Measurements from ENCODE around the gene LMNB1. TPM values are rescaled to one million over a fixed set of nuclear protein-coding genes. Genes with fewer than 3 reads are reported as not detected.
"Not testable (repeated sequence)": the region's sequence is repeated elsewhere in the genome, so short reads cannot be mapped to it uniquely, and the experiment has no call there.

The LMNB1 gene
- polyA plus RNA-seq, 4 donors: 3.1 to 55.3 (median 27.4) TPM

DNA sequence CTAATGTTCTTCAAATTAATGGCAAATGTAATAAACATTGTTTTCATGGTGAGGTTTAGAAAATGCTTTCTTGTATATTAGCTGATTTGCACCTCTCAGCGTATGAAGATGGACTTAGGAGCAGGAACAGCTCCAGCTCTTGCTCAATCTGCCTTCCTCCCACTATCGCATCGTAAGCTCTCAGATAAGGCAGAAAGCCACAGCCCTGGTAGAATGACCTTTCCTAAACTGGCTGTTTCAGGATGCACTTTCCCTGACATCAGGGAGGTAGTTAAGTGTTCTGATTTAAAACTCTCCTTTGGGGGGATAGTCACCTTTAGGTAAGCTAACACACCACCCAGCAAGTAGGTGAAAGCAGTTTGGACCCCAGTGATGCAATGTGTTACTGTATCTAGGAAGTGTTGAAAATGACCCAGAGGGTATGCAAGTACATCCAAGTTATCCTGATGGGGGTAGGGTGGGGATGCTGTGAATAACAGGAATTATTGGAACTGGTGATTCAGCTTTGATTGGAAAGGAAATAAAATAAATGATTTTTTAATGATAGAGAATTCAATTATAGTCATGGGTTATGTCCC lies 72.3 kb downstream of the LMNB1 start:
- Histone ChIP-seq H3K4me1 (ENCODE audit: control insufficient read depth in 3 of 3, insufficient read depth in 2 of 3, low read depth in 1 of 3, low read length in 2 of 3) (peaks cover 0 to 8% (median 4%) of the 10 kb centered on the region in 3 donors), H3K4me3 (ENCODE audit: low read depth in 1 of 3, low read length in 3 of 3) (no peak overlapping the region), H3K9me3 (ENCODE audit: control insufficient read depth in 2 of 2, insufficient read depth in 1 of 2, low read depth in 1 of 2, low read length in 1 of 2) (no peaks in the 10 kb centered on the region), H3K27me3 (ENCODE audit: control insufficient read depth in 3 of 3, insufficient read depth in 3 of 3, low read length in 3 of 3) (no peaks in the 10 kb centered on the region), H3K36me3 (ENCODE audit: control insufficient read depth in 3 of 3, insufficient read depth in 2 of 3, low read depth in 1 of 3, low read length in 3 of 3) (no peaks in the 10 kb centered on the region), H3K27ac (ENCODE audit: low read depth in 1 of 3, low read length in 2 of 3) (no peak overlapping the region)
- FAIRE-seq: no peak
- WGBS, 3 donors: 13 to 50% (median 33%) methylated on average over 3 of the region's 3 CpGs
- DNase-seq: peak; percentile 64 to 71

DNA sequence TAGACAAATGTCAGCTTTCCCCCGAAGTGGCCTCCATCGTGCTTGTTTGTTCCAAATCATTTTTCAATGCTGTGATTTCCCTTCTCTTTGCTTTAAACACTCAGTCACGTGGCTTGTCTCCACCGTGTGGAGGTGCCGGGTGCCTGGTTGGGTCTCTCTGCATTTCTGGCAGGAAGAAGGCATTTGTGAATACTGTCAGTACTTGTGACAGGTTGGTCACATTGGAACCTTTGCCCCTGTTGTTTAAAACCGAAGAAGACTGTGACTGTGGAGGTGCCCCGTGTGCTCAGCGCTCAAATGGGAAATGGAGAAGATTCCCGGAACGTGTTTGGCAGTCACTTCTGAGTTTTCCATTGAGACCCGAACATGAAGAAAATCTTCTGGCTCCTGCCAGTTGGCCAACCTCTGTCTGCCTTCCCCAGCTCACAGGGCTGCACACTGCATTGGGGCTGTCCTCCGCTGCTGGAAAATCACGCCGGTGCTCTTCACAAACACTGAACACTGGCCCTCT lies 74.6 kb downstream of the LMNB1 start:
- peaks cover 0 to 4% (median 0%) of the 10 kb centered on the region in 3 donors for H3K4me1 ChIP-seq (ENCODE audit: control insufficient read depth in 3 of 3, insufficient read depth in 2 of 3, low read depth in 1 of 3, low read length in 2 of 3)
- 59 to 89% (median 79%) methylated on average over 14 of the region's 14 CpGs for WGBS, 3 donors
- H3K4me3 ChIP-seq (ENCODE audit: low read depth in 1 of 3, low read length in 3 of 3): no peak overlapping the region
- no peaks in the 10 kb centered on the region for H3K9me3 ChIP-seq (ENCODE audit: control insufficient read depth in 2 of 2, insufficient read depth in 1 of 2, low read depth in 1 of 2, low read length in 1 of 2)
- no peaks in the 10 kb centered on the region for H3K36me3 ChIP-seq (ENCODE audit: control insufficient read depth in 3 of 3, insufficient read depth in 2 of 3, low read depth in 1 of 3, low read length in 3 of 3)
- no peak for FAIRE-seq
- no peaks in the 10 kb centered on the region for H3K27me3 ChIP-seq (ENCODE audit: control insufficient read depth in 3 of 3, insufficient read depth in 3 of 3, low read length in 3 of 3)
- H3K27ac ChIP-seq (ENCODE audit: low read depth in 1 of 3, low read length in 2 of 3): peak overlapping the region in 1 of 3 donors; percentile 72
- DNase-seq: no peak

DNA sequence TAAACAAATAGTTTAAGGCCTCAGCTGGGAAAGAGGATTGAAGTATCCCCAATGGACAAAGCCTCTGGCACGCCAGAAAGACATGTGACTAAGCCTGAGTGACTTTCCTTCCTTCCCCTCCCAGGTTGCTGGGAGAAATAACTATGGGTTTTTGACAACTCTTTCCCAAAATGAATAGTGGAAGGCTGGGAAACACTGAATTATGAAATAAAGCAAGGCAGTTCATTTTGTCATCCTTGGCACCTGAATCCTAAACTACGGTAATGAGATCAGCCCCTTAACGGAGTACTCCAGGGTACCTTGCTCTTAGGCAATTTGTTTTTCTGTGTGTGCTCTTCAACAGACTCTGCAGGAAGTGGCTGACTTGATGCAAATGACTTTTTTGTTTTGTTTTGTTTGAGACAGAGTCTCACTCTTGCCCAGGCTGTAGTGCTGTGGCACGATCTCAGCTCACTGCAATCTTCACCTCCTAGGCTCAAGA lies 75.2 kb downstream of the LMNB1 start:
- WGBS, 3 donors: 40 to 86% (median 71%) methylated on average over 4 of the region's 4 CpGs
- Histone ChIP-seq H3K27ac (ENCODE audit: low read depth in 1 of 3, low read length in 2 of 3) (peak overlapping the region in 1 of 3 donors; percentile 72), H3K36me3 (ENCODE audit: control insufficient read depth in 3 of 3, insufficient read depth in 2 of 3, low read depth in 1 of 3, low read length in 3 of 3) (no peaks in the 10 kb centered on the region), H3K9me3 (ENCODE audit: control insufficient read depth in 2 of 2, insufficient read depth in 1 of 2, low read depth in 1 of 2, low read length in 1 of 2) (no peaks in the 10 kb centered on the region), H3K27me3 (ENCODE audit: control insufficient read depth in 3 of 3, insufficient read depth in 3 of 3, low read length in 3 of 3) (no peaks in the 10 kb centered on the region), H3K4me1 (ENCODE audit: control insufficient read depth in 3 of 3, insufficient read depth in 2 of 3, low read depth in 1 of 3, low read length in 2 of 3) (peaks cover 0 to 4% (median 0%) of the 10 kb centered on the region in 3 donors), H3K4me3 (ENCODE audit: low read depth in 1 of 3, low read length in 3 of 3) (no peak overlapping the region)
- peak in 1 of 2 donors; percentile 9 for DNase-seq
- no peak for FAIRE-seq

DNA sequence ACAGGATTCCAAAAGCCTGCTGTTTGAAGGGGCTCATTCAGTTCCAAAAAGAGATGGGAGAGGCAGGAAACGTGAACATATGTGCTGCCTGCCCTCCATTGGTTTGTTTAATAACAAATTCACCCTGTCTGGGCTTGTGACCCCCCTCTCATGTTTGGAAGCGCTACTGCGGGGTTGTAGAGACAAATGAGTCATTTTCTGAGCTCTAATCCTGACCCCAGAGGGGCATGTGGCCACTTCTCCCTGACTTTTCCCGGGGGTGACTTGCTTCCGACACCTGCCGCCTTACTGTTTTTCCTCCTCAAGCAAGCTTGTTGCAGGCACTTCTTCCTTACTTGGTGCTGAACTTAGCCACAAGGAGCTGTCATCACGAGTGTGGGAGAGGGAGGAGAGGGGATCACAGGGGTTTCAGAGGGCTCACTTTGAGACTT lies 75.9 kb downstream of the LMNB1 start:
- Histone ChIP-seq H3K9me3 (ENCODE audit: control insufficient read depth in 2 of 2, insufficient read depth in 1 of 2, low read depth in 1 of 2, low read length in 1 of 2) (no peaks in the 10 kb centered on the region), H3K4me1 (ENCODE audit: control insufficient read depth in 3 of 3, insufficient read depth in 2 of 3, low read depth in 1 of 3, low read length in 2 of 3) (peaks cover 0 to 4% (median 0%) of the 10 kb centered on the region in 3 donors), H3K27me3 (ENCODE audit: control insufficient read depth in 3 of 3, insufficient read depth in 3 of 3, low read length in 3 of 3) (no peaks in the 10 kb centered on the region), H3K36me3 (ENCODE audit: control insufficient read depth in 3 of 3, insufficient read depth in 2 of 3, low read depth in 1 of 3, low read length in 3 of 3) (no peaks in the 10 kb centered on the region), H3K4me3 (ENCODE audit: low read depth in 1 of 3, low read length in 3 of 3) (no peak overlapping the region), H3K27ac (ENCODE audit: low read depth in 1 of 3, low read length in 2 of 3) (peak overlapping the region in 1 of 3 donors; percentile 63)
- DNase-seq (no peak), FAIRE-seq (no peak)
- 71 to 83% (median 77%) methylated on average over 7 of the region's 7 CpGs for WGBS, 3 donors

DNA sequence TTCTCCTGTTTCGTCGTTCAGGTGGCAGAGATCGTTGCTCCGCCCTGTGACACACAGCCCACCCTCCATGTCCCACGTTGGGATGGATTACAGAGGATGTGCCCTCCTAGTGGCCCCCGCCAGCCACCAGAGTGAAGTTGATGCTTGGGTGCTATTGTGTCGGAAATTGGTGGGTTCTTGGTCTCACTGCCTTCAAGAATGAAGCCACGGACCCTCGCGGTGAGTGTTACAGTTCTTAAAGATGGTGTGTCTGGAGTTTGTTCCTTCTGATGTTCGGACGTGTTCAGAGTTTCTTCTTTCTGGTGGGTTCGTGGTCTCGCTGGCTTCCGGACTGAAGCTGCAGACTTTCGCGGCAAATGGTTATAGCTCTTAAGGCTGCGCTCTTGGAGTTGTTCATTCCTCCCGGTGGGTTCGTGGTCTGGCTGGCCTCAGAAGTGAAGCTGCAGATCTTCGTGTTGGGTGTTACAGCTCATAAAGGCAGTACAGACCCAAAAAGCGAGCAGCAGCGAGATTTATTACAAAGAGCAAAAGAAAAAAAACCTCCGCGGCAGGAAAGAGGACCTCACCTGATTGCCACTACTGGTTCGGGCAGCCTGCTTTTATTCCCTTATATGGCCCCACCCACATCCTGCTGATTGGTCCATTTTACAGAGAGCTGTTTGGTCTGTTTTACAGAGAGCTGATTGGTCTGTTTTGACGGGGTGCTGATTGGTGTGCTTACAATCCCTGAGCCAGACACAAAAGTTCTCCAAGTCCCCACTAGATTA lies 76.8 kb downstream of the LMNB1 start:
- H3K4me1 ChIP-seq (ENCODE audit: control insufficient read depth in 3 of 3, insufficient read depth in 2 of 3, low read depth in 1 of 3, low read length in 2 of 3); H3K4me3 ChIP-seq (ENCODE audit: low read depth in 1 of 3, low read length in 3 of 3); H3K36me3 ChIP-seq (ENCODE audit: control insufficient read depth in 3 of 3, insufficient read depth in 2 of 3, low read depth in 1 of 3, low read length in 3 of 3); H3K27ac ChIP-seq (ENCODE audit: low read depth in 1 of 3, low read length in 2 of 3); H3K27me3 ChIP-seq (ENCODE audit: control insufficient read depth in 3 of 3, insufficient read depth in 3 of 3, low read length in 3 of 3); H3K9me3 ChIP-seq (ENCODE audit: control insufficient read depth in 2 of 2, insufficient read depth in 1 of 2, low read depth in 1 of 2, low read length in 1 of 2); FAIRE-seq: not testable (repeated sequence)
- DNase-seq: peak in 1 of 2 donors; percentile 31
- WGBS, 3 donors: 85 to 92% (median 86%) methylated on average over 27 of the region's 27 CpGs

DNA sequence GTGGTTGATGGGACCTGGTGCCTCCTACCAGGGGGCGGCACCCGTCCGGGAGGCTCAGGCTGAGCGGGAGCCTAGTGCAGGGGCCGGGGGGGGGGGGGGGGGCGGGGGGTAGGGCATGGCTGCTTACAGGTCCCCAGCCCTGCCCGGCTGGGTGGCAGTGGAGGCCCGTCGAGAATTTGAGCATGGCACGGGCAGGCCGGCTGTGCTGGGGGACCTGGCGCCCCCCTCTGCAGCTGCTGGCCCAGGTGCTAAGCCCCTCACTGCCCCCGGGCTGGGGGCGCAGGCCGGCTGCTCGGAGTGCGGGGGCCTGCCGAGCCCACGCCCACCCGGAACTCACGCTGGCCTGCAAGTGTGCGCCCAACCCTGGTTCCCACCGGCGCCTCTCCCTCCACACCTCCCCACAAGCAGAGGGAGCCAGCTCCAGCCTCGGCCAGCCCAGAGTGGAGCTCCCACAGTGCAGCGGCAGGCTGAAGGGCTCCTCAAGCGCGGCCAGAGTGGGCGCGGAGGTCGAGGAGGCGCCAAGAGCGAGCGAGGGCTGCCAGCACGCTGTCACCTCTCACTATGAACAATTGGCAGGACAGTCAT lies 77.7 kb downstream of the LMNB1 start:
- 93 to 94% (median 94%) methylated on average over 31 to 35 of the region's 35 CpGs for WGBS, 3 donors
- DNase-seq: no peak
- no peak for FAIRE-seq

DNA sequence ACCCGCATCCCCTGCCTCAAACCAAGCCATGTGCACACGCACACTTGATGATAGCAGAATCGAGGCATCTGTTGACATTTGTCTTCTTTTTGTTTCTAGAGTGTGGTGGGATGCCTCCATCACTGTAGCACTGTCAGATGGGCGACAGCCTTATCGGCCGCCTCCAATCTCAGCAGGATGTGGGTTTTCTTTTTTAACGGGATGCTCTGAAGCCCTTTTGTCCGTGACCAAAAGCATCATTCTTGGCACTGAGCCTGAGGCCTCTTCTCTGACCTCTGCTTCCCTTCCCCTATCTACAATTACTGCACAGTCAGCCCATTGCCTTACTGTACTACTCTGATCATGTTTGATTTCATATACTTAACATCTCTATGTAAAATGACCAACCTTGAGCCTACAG lies 78.3 kb downstream of the LMNB1 start:
- H3K9me3 ChIP-seq (ENCODE audit: control insufficient read depth in 2 of 2, insufficient read depth in 1 of 2, low read depth in 1 of 2, low read length in 1 of 2): no peaks in the 10 kb centered on the region
- no peaks in the 10 kb centered on the region for H3K36me3 ChIP-seq (ENCODE audit: control insufficient read depth in 3 of 3, insufficient read depth in 2 of 3, low read depth in 1 of 3, low read length in 3 of 3)
- H3K27me3 ChIP-seq (ENCODE audit: control insufficient read depth in 3 of 3, insufficient read depth in 3 of 3, low read length in 3 of 3): no peaks in the 10 kb centered on the region
- FAIRE-seq: no peak
- no peak overlapping the region for H3K4me3 ChIP-seq (ENCODE audit: low read depth in 1 of 3, low read length in 3 of 3)
- 65 to 70% (median 69%) methylated on average over 8 of the region's 8 CpGs for WGBS, 3 donors
- H3K27ac ChIP-seq (ENCODE audit: low read depth in 1 of 3, low read length in 2 of 3): no peak overlapping the region
- peaks cover 0 to 4% (median 0%) of the 10 kb centered on the region in 3 donors for H3K4me1 ChIP-seq (ENCODE audit: control insufficient read depth in 3 of 3, insufficient read depth in 2 of 3, low read depth in 1 of 3, low read length in 2 of 3)
- DNase-seq: no peak

More for the DNA sequence above, 77.7 kb downstream of the LMNB1 start:
- Histone ChIP-seq H3K4me3 (ENCODE audit: low read depth in 1 of 3, low read length in 3 of 3) (no peak overlapping the region), H3K9me3 (ENCODE audit: control insufficient read depth in 2 of 2, insufficient read depth in 1 of 2, low read depth in 1 of 2, low read length in 1 of 2) (no peaks in the 10 kb centered on the region), H3K27me3 (ENCODE audit: control insufficient read depth in 3 of 3, insufficient read depth in 3 of 3, low read length in 3 of 3) (no peaks in the 10 kb centered on the region), H3K4me1 (ENCODE audit: control insufficient read depth in 3 of 3, insufficient read depth in 2 of 3, low read depth in 1 of 3, low read length in 2 of 3) (peaks cover 0 to 4% (median 0%) of the 10 kb centered on the region in 3 donors), H3K27ac (ENCODE audit: low read depth in 1 of 3, low read length in 2 of 3) (no peak overlapping the region), H3K36me3 (ENCODE audit: control insufficient read depth in 3 of 3, insufficient read depth in 2 of 3, low read depth in 1 of 3, low read length in 3 of 3) (no peaks in the 10 kb centered on the region)
